OCI-LY7 (cell line): Measurements from ENCODE around the gene GRID2. TPM values are rescaled to one million over a fixed set of nuclear protein-coding genes. Genes with fewer than 3 reads are reported as not detected.

Experiments used
- BruUV-seq: library from RNA; stranded (reverse); fragments of 400-500 nt; replicated peaks from 2 replicates; lab custom pipeline; 2021; lab: Mats Ljungman, UMichigan
- CTCF ChIA-PET: fragments of 300-600 bp; sonication (Branson Sonifier 250); formaldehyde crosslinking; loops from one replicate; lab custom pipeline; 2022; ENCODE audit warnings: antibody characterized with exemption; ENCODE audit not compliant: unreplicated experiment; lab: Charles Lee
- POLR2A ChIA-PET: fragments of 300-600 bp; sonication (Branson Sonifier 250); formaldehyde crosslinking; loops from one replicate; lab custom pipeline; 2022; ENCODE audit warnings: antibody characterized with exemption; lab: Charles Lee
- DNase-seq: peaks from one replicate; pipeline ENCODE4 v3.0.0-alpha.2; 2015; ENCODE audit warnings: low spot score
- H2AFZ ChIP-seq: fragments of 200-600 bp; sonication (generic), shearing (Covaris generic); 2 replicates; pipeline ENCODE4 v1.6.1; 2014; ENCODE audit warnings: mild to moderate bottlenecking, antibody characterized with exemption, low read length, moderate library complexity
- H3K27ac ChIP-seq: fragments of 200-600 bp; sonication (generic); 2 replicates; pipeline ENCODE4 v1.5.1; 2014; ENCODE audit warnings: mixed run types, low read depth, mild to moderate bottlenecking, moderate library complexity, low read length, inconsistent platforms; ENCODE audit not compliant: poor library complexity, severe bottlenecking
- H3K36me3 ChIP-seq: fragments of 200-600 bp; sonication (generic); 2 replicates; pipeline ENCODE4 v1.6.1; 2014; ENCODE audit warnings: mild to moderate bottlenecking, antibody characterized with exemption, low read length, moderate library complexity, mixed read lengths; ENCODE audit not compliant: insufficient read depth
- H3K4me1 ChIP-seq: fragments of 200-600 bp; sonication (generic); 2 replicates; pipeline ENCODE4 v1.5.1; 2014; ENCODE audit warnings: mild to moderate bottlenecking, low read length; ENCODE audit not compliant: insufficient read depth, poor library complexity, severe bottlenecking
- H3K4me2 ChIP-seq: fragments of 200-600 bp; sonication (generic); 2 replicates; pipeline ENCODE4 v1.6.1; 2014; ENCODE audit warnings: mild to moderate bottlenecking, low read length
- H3K4me3 ChIP-seq: fragments of 200-600 bp; sonication (generic); 2 replicates; pipeline ENCODE4 v1.5.1; 2014; ENCODE audit warnings: mild to moderate bottlenecking, low read depth, low read length; ENCODE audit not compliant: poor library complexity, severe bottlenecking
- H3K79me2 ChIP-seq: fragments of 200-600 bp; sonication (generic); 2 replicates; pipeline ENCODE4 v1.6.1; 2016; ENCODE audit warnings: low read depth, mild to moderate bottlenecking, low read length, moderate library complexity, mixed read lengths; ENCODE audit not compliant: insufficient read depth
- H3K9me2 ChIP-seq: fragments of 200-600 bp; sonication (generic); 2 replicates; pipeline ENCODE4 v1.6.1; 2016; ENCODE audit warnings: mild to moderate bottlenecking, low read length, mixed read lengths; ENCODE audit not compliant: insufficient read depth
- H3K9me3 ChIP-seq: fragments of 200-600 bp; sonication (generic); 2 replicates; pipeline ENCODE4 v1.6.1; 2014; ENCODE audit warnings: mild to moderate bottlenecking, mixed run types, low read length, mixed read lengths
- H4K20me1 ChIP-seq: fragments of 200-600 bp; sonication (generic); 2 replicates; pipeline ENCODE4 v1.6.1; 2014; ENCODE audit warnings: mild to moderate bottlenecking, antibody characterized with exemption, low read length, moderate library complexity, mixed read lengths; ENCODE audit not compliant: insufficient read depth
- EZH2phosphoT487 ChIP-seq: fragments of 200-600 bp; sonication (generic); IDR thresholded peaks from 2 replicates; pipeline ENCODE4 v1.6.1; 2018; ENCODE audit warnings: low read depth, borderline replicate concordance, mild to moderate bottlenecking, mixed run types, antibody characterized with exemption, low read length, moderate library complexity, mixed read lengths
- intact Hi-C: fragments of 100-400 bp; cut with micrococcal nuclease; formaldehyde crosslinking; loops from one replicate; pipeline ENCODE4 v1.10.0; 2022; ENCODE audit not compliant: unreplicated experiment
- total RNA-seq, 2 experiments: library from RNA; depleted of rRNA in 1 of 2; stranded (reverse); fragments of >200 nt in 1 of 2; shearing (Covaris generic) in 1 of 2; gene quantifications; 2 replicates each; pipeline ENCODE4 v1.2.3, GENCODE V29; 2014 to 2022
- TF ChIP-seq, protein P1 (sequence below): fragments of 200-600 bp; sonication (generic); conservative IDR thresholded peaks from 2 replicates; pipeline ENCODE4 v1.5.1; 2014; ENCODE audit warnings: mild to moderate bottlenecking, antibody characterized with exemption, low read length, moderate library complexity, mixed read lengths

Gene GRID2
- total RNA-seq, 2 experiments from 2014 or later = not detected

DNA sequence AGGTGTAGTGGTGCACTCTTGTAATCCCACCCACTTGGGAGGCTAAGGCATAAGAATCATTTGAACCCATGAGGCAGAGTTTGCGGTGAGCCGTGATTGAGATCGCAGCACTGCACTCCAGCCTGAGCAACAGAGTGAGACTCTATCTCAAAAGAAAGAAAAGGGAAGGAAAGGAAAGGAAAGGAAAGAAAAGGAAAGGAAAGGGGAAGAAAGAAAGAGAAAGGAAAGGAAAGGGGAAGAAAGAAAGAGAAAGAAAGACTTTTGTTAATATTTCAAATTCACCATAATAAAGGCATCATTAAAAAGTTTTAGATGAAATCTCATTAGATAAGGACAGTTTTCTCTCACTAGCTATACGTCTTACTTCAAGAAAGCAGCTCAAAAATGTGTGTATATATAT is 864.3 kb downstream of the GRID2 start:
- Histone ChIP-seq H3K9me3 (no peaks in the 10 kb centered on the region), H3K9me2 (no peaks in the 10 kb centered on the region), H3K4me2 (no peak overlapping the region), H3K4me3 (no peak overlapping the region), H3K4me1 (no peaks in the 10 kb centered on the region), H3K27ac (no peak overlapping the region), H3K79me2 (no peaks in the 10 kb centered on the region; the same call in 1 of the 2 replicates), H2AFZ (no peak overlapping the region), H4K20me1 (no peaks in the 10 kb centered on the region), H3K36me3 (no peaks in the 10 kb centered on the region)
- CTCF ChIA-PET = no interaction called here
- intact Hi-C loops = no loop called here
- DNase-seq = no peak
- POLR2A ChIA-PET = interaction anchor here (0.6 kb wide), 1 partner anchor 573 kb away, joined by 4 read pairs; no protein-coding TSS in a partner anchor
- no peak for TF ChIP-seq EZH2phosphoT487
- TF ChIP-seq, protein P1, sequence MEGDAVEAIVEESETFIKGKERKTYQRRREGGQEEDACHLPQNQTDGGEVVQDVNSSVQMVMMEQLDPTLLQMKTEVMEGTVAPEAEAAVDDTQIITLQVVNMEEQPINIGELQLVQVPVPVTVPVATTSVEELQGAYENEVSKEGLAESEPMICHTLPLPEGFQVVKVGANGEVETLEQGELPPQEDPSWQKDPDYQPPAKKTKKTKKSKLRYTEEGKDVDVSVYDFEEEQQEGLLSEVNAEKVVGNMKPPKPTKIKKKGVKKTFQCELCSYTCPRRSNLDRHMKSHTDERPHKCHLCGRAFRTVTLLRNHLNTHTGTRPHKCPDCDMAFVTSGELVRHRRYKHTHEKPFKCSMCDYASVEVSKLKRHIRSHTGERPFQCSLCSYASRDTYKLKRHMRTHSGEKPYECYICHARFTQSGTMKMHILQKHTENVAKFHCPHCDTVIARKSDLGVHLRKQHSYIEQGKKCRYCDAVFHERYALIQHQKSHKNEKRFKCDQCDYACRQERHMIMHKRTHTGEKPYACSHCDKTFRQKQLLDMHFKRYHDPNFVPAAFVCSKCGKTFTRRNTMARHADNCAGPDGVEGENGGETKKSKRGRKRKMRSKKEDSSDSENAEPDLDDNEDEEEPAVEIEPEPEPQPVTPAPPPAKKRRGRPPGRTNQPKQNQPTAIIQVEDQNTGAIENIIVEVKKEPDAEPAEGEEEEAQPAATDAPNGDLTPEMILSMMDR = no peak
- no TSS peak for BruUV-seq

DNA sequence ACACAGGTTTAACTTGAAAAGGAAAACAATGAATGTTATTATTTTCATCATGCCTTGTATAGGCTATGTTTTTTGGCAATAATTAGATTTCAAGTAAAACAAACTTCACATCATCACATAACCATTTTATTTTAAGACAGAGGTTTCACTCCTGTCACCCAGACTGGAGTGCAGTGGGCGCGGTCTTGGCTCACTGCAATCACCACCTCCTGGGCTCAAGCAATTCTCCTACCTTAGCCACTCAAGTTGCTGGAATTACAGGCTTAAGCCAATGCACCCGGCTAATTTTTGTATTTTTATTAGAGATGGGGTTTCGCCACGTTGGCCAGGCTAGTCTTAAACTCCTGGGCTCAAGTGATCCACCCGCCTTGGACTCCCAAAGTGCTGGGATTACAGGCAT is 866.2 kb downstream of the GRID2 start:
- Histone ChIP-seq H4K20me1 (no peaks in the 10 kb centered on the region), H3K4me1 (no peaks in the 10 kb centered on the region), H3K9me2 (no peaks in the 10 kb centered on the region), H3K4me2 (no peak overlapping the region), H3K9me3 (no peaks in the 10 kb centered on the region), H3K27ac (no peak overlapping the region), H2AFZ (no peak overlapping the region), H3K36me3 (no peaks in the 10 kb centered on the region), H3K79me2 (no peaks in the 10 kb centered on the region; the same call in 1 of the 2 replicates), H3K4me3 (no peak overlapping the region)
- no TSS peak for BruUV-seq
- DNase-seq = no peak
- CTCF ChIA-PET = no interaction called here
- intact Hi-C loops = no loop called here
- POLR2A ChIA-PET = no interaction called here
- no peak for TF ChIP-seq EZH2phosphoT487
- TF ChIP-seq, protein P1 = no peak

DNA sequence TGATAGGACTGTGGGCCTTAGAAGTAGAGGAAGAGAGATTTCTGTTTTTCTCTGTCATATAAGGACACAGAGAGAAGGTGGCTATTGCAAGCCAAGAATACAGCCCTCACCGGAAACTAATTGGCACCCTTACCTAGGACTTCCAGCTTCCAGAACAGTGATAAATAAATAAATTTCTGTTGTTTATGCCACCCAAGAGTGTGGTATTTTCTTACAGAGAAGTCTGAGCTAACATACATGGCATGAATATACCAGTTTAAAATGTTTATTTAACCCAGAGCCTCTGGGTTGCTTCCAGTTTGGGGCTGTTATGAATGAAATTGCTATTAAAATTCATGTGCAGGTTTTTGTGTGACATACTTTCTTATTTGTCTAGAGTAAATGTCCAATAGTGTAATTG is 870.8 kb downstream of the GRID2 start:
- no TSS peak for BruUV-seq
- TF ChIP-seq, protein P1 = no peak
- no peak for TF ChIP-seq EZH2phosphoT487
- intact Hi-C loops = no loop called here
- Histone ChIP-seq H3K79me2 (no peaks in the 10 kb centered on the region; the same call in 1 of the 2 replicates), H2AFZ (no peak overlapping the region), H3K9me3 (no peaks in the 10 kb centered on the region), H3K4me2 (no peak overlapping the region), H3K4me1 (no peaks in the 10 kb centered on the region), H3K9me2 (no peaks in the 10 kb centered on the region), H3K4me3 (no peak overlapping the region), H4K20me1 (no peaks in the 10 kb centered on the region), H3K36me3 (no peaks in the 10 kb centered on the region), H3K27ac (no peak overlapping the region)
- ChIA-PET POLR2A (no interaction called here), CTCF (no interaction called here)
- DNase-seq = no peak
